Kidney epithelial cell (primary cell): ENCODE results near the gene OTULIN. TPM values are rescaled to one million over a fixed set of nuclear protein-coding genes. Genes with fewer than 3 reads are reported as not detected.

Experiments
- DNase-seq: peaks from one replicate; pipeline ENCODE4 v3.0.0-alpha.2; 2010; ENCODE audit warnings: low read depth
- H3K27me3 ChIP-seq: 2 replicates; pipeline ENCODE4 v1.6.0; 2011; ENCODE audit warnings: low read length; ENCODE audit not compliant: control insufficient read depth, insufficient read depth
- H3K36me3 ChIP-seq: 2 replicates; pipeline ENCODE4 v1.5.1; 2011; ENCODE audit warnings: low read length; ENCODE audit not compliant: control insufficient read depth, insufficient read depth
- H3K4me3 ChIP-seq: 2 replicates; pipeline ENCODE4 v1.5.1; 2011; ENCODE audit warnings: low read depth, mild to moderate bottlenecking, control low read depth, low read length
- CTCF ChIP-seq: IDR thresholded peaks from 2 replicates; pipeline ENCODE4 v1.5.1; 2011; ENCODE audit warnings: mild to moderate bottlenecking, moderate library complexity, low read length, control low read depth, inconsistent platforms; ENCODE audit not compliant: insufficient read depth, poor library complexity, severe bottlenecking
- total RNA-seq: library from RNA; depleted of rRNA; stranded (reverse); fragments of >200 nt; gene quantifications from 2 replicates; pipeline ENCODE4 v1.2.3, GENCODE V29; 2015

OTULIN gene
- total RNA-seq, 1 donor from 2014 or later: 12.0 TPM

- DNase-seq: no peak
- no peaks in the 10 kb centered on the region for H3K27me3 ChIP-seq
- H3K4me3 ChIP-seq: no peak overlapping the region
- H3K36me3 ChIP-seq: peaks cover 1% of the 10 kb centered on the region
- no peak for TF ChIP-seq CTCF
These were observed 54.3 kb downstream of the OTULIN start for GRCh38 chr5:14718778-14719177.

- TF ChIP-seq CTCF: no peak
- no peak for DNase-seq
- no peaks in the 10 kb centered on the region for H3K36me3 ChIP-seq
- no peaks in the 10 kb centered on the region for H3K27me3 ChIP-seq
- no peak overlapping the region for H3K4me3 ChIP-seq
These were observed 55.9 kb downstream of the OTULIN start for GRCh38 chr5:14720236-14720923.

GRCh38 chr5:14721990-14722656, 57.6 kb downstream of the OTULIN start:
- no peak for TF ChIP-seq CTCF
- H3K27me3 ChIP-seq: no peaks in the 10 kb centered on the region
- no peak for DNase-seq
- H3K36me3 ChIP-seq: no peaks in the 10 kb centered on the region
- no peak overlapping the region for H3K4me3 ChIP-seq

GRCh38 chr5:14722923-14723322, 58.4 kb downstream of the OTULIN start:
- H3K27me3 ChIP-seq: no peaks in the 10 kb centered on the region
- no peak overlapping the region for H3K4me3 ChIP-seq
- H3K36me3 ChIP-seq: no peaks in the 10 kb centered on the region
- no peak for DNase-seq
- TF ChIP-seq CTCF: no peak

GRCh38 chr5:14723701-14724132, 59.2 kb downstream of the OTULIN start:
- DNase-seq: no peak
- TF ChIP-seq CTCF: no peak
- Histone ChIP-seq H3K36me3 (no peaks in the 10 kb centered on the region), H3K4me3 (no peak overlapping the region), H3K27me3 (no peaks in the 10 kb centered on the region)
